HepG2 (cell line): ENCODE measurements around the gene CACNG4. TPM values are rescaled to one million over a fixed set of nuclear protein-coding genes. Genes with fewer than 3 reads are reported as not detected.

ENCODE experiments used
- ATAC-seq: fragments of 200-7000 bp; cut with Tn5 transposase; 3 replicates; pipeline ENCODE4 v1.9.1; 2020; ENCODE audit warnings: mild to moderate bottlenecking, moderate library complexity
- BruUV-seq: library from RNA; stranded (reverse); fragments of 400-500 nt; replicated peaks from 2 replicates; lab custom pipeline; 2021; lab: Mats Ljungman, UMichigan
- CTCF ChIA-PET: fragments of 300-600 bp; formaldehyde crosslinking; extraction: SDS; loops from one replicate; lab custom pipeline; 2021; ENCODE audit warnings: low total read pairs, inconsistent platforms, low intra/inter-chr PET ratio; lab: Yijun Ruan, JAX
- POLR2A ChIA-PET: fragments of 350-600 bp; sonication (Branson Sonifier 250); formaldehyde crosslinking; loops from one replicate; lab custom pipeline; 2020; ENCODE audit warnings: antibody characterized with exemption, inconsistent platforms; lab: Yijun Ruan, JAX
- DNase-seq: peaks from one replicate; pipeline ENCODE4 v3.0.0-alpha.2; 2015; ENCODE audit warnings: low spot score
- FAIRE-seq: peaks from 3 replicates; lab custom pipeline; 2011; peaks lifted over from hg19 to GRCh38; lab: Jason Lieb, UNC
- H2AFZ ChIP-seq: one replicate; pipeline ENCODE4 v1.6.1; 2011; ENCODE audit warnings: low read length, inconsistent platforms
- H3K27ac ChIP-seq: fragments of 300-600 bp; 3 replicates; pipeline ENCODE4 v1.8.0; 2011; ENCODE audit warnings: mixed run types, mild to moderate bottlenecking, mixed read lengths, low read length, inconsistent platforms; ENCODE audit not compliant: insufficient read depth; ENCODE audit errors: extremely low read length
- H3K27me3 ChIP-seq, 2 experiments: fragments of 200-600 bp in 1 of 2; 2 replicates in 1 of 2; 3 replicates in 1 of 2; pipeline versions ENCODE4 v1.6.0 to v1.8.0; 2011; ENCODE audit warnings: low read length in 2 of 2, mild to moderate bottlenecking in 2 of 2, moderate library complexity in 2 of 2, inconsistent platforms in 1 of 2; ENCODE audit not compliant: insufficient read depth in 2 of 2, control insufficient read depth in 1 of 2
- H3K36me3 ChIP-seq, 2 experiments: fragments of 200-600 bp in 1 of 2; replicated peaks in 1 of 2; 2 replicates in 1 of 2; 3 replicates in 1 of 2; pipeline versions ENCODE4 v1.5.1 to v1.8.0; 2011; ENCODE audit warnings: low read length in 2 of 2, inconsistent platforms in 1 of 2; ENCODE audit not compliant: insufficient read depth in 2 of 2, control insufficient read depth in 1 of 2
- H3K4me1 ChIP-seq: 2 replicates; pipeline ENCODE4 v1.5.1; 2012; ENCODE audit warnings: low read length, inconsistent platforms; ENCODE audit not compliant: insufficient read depth
- H3K4me2 ChIP-seq: 2 replicates; pipeline ENCODE4 v1.6.0; 2011; ENCODE audit warnings: low read depth, low read length, inconsistent platforms
- H3K4me3 ChIP-seq, 3 experiments: fragments of 200-600 bp in 1 of 3; sonication (generic), shearing (Covaris generic) in 1 of 3; replicated peaks in 1 of 3; 2 replicates each; pipeline ENCODE4 v1.5.1; 2011 to 2016; ENCODE audit warnings: low read length in 3 of 3, inconsistent platforms in 2 of 3, low read depth in 2 of 3, mild to moderate bottlenecking in 2 of 3, control low read depth in 1 of 3, mixed read lengths in 1 of 3; ENCODE audit not compliant: insufficient read depth in 1 of 3
- H3K79me2 ChIP-seq: one replicate; pipeline ENCODE4 v1.6.1; 2011; ENCODE audit warnings: low read length, inconsistent platforms; ENCODE audit not compliant: insufficient read depth
- H3K9ac ChIP-seq: 2 replicates; pipeline ENCODE4 v1.6.0; 2011; ENCODE audit warnings: mild to moderate bottlenecking, low read depth, low read length, inconsistent platforms; ENCODE audit not compliant: insufficient read depth
- H3K9me3 ChIP-seq: 2 replicates; pipeline ENCODE4 v1.5.1; 2012; ENCODE audit warnings: mild to moderate bottlenecking, low read length
- H4K20me1 ChIP-seq: 2 replicates; pipeline ENCODE4 v1.6.0; 2011; ENCODE audit warnings: inconsistent platforms, mild to moderate bottlenecking, low read length, moderate library complexity; ENCODE audit not compliant: insufficient read depth
- BCL6 ChIP-seq: IDR thresholded peaks from 2 replicates; pipeline ENCODE4 v1.6.1; 2016; ENCODE audit warnings: missing genetic modification reagents, missing compliant biosample characterization
- GABPB1 ChIP-seq: IDR thresholded peaks from 2 replicates; pipeline ENCODE4 v1.6.1; 2016; ENCODE audit warnings: mild to moderate bottlenecking, missing genetic modification reagents, moderate library complexity, missing compliant biosample characterization
- HNF4A ChIP-seq: sonication (generic); formaldehyde crosslinking; IDR thresholded peaks from 2 replicates; pipeline ENCODE4 v1.4.0; 2020; ENCODE audit warnings: missing genetic modification reagents
- ZMYM4 ChIP-seq: sonication (generic); formaldehyde crosslinking; IDR thresholded peaks from 2 replicates; pipeline ENCODE4 v1.8.1; 2023; ENCODE audit warnings: mild to moderate bottlenecking, missing genetic modification reagents
- ZNF646 ChIP-seq: sonication (generic); formaldehyde crosslinking; IDR thresholded peaks from 2 replicates; pipeline ENCODE4 v1.9.0; 2021; ENCODE audit warnings: mild to moderate bottlenecking, missing genetic modification reagents
- WGBS: methylation state at CpG from one replicate; pipeline ENCODE4 v1.1.6; 2017; ENCODE audit warnings: low lambda C conversion rate; 5-methylcytosine and 5-hydroxymethylcytosine counted together
- in situ Hi-C: cut with HindIII; loops from 2 replicates; pipeline ENCODE4 v1.10.0; 2017; ENCODE audit warnings: low pct_unique_long_range_greater_than_20kb; ENCODE audit not compliant: extremely low pct_ligation_motif_present
- intact Hi-C: fragments of 100-400 bp; cut with micrococcal nuclease; formaldehyde crosslinking; loops from one replicate; pipeline ENCODE4 v1.10.0; 2022; ENCODE audit not compliant: unreplicated experiment
- polyA plus RNA-seq, 8 experiments: library from polyadenylated mRNA; depleted of rRNA in 3 of 8; stranded (reverse) in 7 of 8; unstranded in 1 of 8; fragments of >200 nt; fragmentation: Illumina TruSeq in 4 of 8; extraction: Trizol in 4 of 8; gene quantifications; 2 replicates each; pipeline versions ENCODE4 v1.2.1 to v1.2.3, GENCODE V29; 2011 to 2016; ENCODE audit warnings: low read depth in 4 of 8, missing spikeins in 1 of 8, mixed read lengths in 1 of 8; ENCODE audit not compliant: insufficient read depth in 1 of 8
- total RNA-seq, 5 experiments: library from RNA; depleted of rRNA; stranded (reverse); fragments of >200 nt; fragmentation: Illumina TruSeq; extraction: Trizol; gene quantifications; 2 replicates each; pipeline ENCODE4 v1.2.3, GENCODE V29; 2016; ENCODE audit warnings: low read depth in 1 of 5

The CACNG4 gene
- total and polyA plus RNA-seq, 2 of the 13 experiments (the other 11 are each of a cell fraction or from before 2014, with no cell fraction given) = 0.09 TPM

- WGBS = 80% methylated on average over 1 of the region's 4 CpGs
- Histone ChIP-seq H4K20me1 (no peaks in the 10 kb centered on the region), H3K36me3 (no peaks in the 10 kb centered on the region), H3K9me3 (peaks cover 24% of the 10 kb centered on the region), H3K4me2 (no peak overlapping the region), H3K9ac (no peak overlapping the region), H3K4me3 (no peak overlapping the region), H3K27ac (no peak overlapping the region), H3K27me3 (peaks cover 1 to 24% of the 10 kb centered on the region in 2 experiments; a peak in 3 of 5 replicates), H3K4me1 (peaks cover 15% of the 10 kb centered on the region), H2AFZ (no peak overlapping the region), H3K79me2 (no peaks in the 10 kb centered on the region)
- intact Hi-C loops (no loop called here), in situ Hi-C loops (no loop called here)
- ATAC-seq (no peak), FAIRE-seq (no peak), DNase-seq (no peak)
- POLR2A ChIA-PET = no interaction called here
- CTCF ChIA-PET = no interaction called here
- TF ChIP-seq ZMYM4 = no peak
- TF ChIP-seq GABPB1 (CRISPR knock-in tag) = no peak
- BruUV-seq = no TSS peak
These were observed 81.9 kb downstream of the CACNG4 start for GRCh38 chr17:67046398-67046797.

GRCh38 chr17:67047382-67047781 is 82.9 kb downstream of the CACNG4 start:
- TF ChIP-seq ZNF646 (CRISPR knock-in tag) (no peak), HNF4A (CRISPR knock-in tag) (0 out of 2 replicates have a peak, but pooled peaks have one; percentile 6), BCL6 (CRISPR knock-in tag) (0 out of 2 replicates have a peak, but pooled peaks have one; percentile 18)
- no peak overlapping the region for H3K27ac ChIP-seq
- peaks cover 0 to 25% of the 10 kb centered on the region in 2 experiments; a peak in 3 of 5 replicates for H3K27me3 ChIP-seq
- intact Hi-C loops = no loop called here
- H3K9me3 ChIP-seq = peaks cover 24% of the 10 kb centered on the region
- POLR2A ChIA-PET = no interaction called here
- in situ Hi-C loops = no loop called here
- H2AFZ ChIP-seq = no peak overlapping the region
- CTCF ChIA-PET = no interaction called here
- no peaks in the 10 kb centered on the region for H3K36me3 ChIP-seq
- no peak overlapping the region for H3K4me3 ChIP-seq
- H3K4me2 ChIP-seq = no peak overlapping the region
- no peak overlapping the region for H3K9ac ChIP-seq
- WGBS = 7% methylated on average over 1 of the region's 1 CpG
- peak; percentile 64 for FAIRE-seq
- BruUV-seq = no TSS peak
- H3K79me2 ChIP-seq = no peaks in the 10 kb centered on the region
- DNase-seq = peak; percentile 56
- H4K20me1 ChIP-seq = no peaks in the 10 kb centered on the region
- peaks cover 8% of the 10 kb centered on the region for H3K4me1 ChIP-seq
- peak; percentile 51 for ATAC-seq
